Measurements from ENCODE around the gene PTMA.
"Not testable (repeated sequence)": the region's sequence is repeated elsewhere in the genome, so short reads cannot be mapped to it uniquely, and the experiment has no call there.

Gene PTMA, protein sequence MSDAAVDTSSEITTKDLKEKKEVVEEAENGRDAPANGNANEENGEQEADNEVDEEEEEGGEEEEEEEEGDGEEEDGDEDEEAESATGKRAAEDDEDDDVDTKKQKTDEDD

DNA sequence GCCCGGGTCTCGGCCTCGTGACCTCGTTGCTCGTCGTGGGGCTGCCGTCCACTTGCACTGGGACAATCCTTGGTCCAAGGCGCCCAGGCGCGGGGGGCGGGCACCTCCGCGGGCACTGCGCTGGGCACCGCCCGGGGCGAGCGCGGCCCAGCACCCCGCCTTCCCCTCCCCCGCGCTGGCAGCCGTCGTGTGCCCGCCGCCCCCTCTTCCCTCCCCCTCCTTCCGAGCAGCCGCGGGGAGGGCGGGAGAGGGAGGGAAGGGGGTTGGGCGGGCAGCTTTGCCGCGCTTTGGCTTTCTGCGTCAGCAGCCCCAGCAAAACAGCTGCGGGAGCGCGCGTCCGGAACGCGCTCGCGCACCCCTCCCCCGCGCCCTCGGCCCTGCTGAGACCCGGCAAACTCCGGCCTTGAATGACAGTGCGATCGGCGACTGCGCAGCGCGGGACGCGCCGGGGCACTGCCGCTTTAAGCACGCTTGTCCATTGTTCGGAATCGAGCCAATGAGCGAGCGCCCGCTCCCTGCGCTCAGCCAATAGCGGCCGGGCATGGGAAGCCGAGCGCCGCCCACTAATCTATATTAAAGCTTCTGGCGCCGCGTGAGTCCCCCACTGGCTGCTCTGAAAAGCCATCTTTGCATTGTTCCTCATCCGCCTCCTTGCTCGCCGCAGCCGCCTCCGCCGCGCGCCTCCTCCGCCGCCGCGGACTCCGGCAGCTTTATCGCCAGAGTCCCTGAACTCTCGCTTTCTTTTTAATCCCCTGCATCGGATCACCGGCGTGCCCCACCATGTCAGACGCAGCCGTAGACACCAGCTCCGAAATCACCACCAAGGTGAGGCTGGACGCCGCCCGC is at the start of gene PTMA:
Gene PTMA, plus strand, starts transcription at position 599 of the 846 bp plus-strand sequence. Its CDS starts 182 bp downstream, at position 781.
- DNase-seq (ENCODE audit: low read depth in 2 of 2): peak; percentile 98

DNA sequence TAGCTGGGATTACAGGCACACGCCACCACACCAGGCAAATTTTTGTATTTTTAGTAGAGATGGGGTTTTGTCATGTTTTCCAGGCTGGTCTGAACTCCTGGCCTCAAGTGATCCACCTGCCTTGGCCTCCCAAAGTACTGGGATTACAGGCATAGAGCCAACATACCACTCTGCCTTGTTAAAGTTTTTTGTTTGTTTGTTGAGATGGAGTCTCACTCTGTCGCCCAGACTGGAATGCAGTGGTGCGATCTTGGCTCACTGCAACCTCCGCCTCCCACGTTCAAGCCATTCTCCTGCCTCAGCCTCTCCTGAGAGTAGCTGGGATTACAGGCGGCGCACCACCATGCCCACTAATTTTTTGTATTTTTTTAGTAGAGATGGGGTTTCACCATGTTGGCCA is 48.3 kb upstream of the PTMA start:
- not testable (repeated sequence) for DNase-seq (ENCODE audit: low read depth in 2 of 2)

DNA sequence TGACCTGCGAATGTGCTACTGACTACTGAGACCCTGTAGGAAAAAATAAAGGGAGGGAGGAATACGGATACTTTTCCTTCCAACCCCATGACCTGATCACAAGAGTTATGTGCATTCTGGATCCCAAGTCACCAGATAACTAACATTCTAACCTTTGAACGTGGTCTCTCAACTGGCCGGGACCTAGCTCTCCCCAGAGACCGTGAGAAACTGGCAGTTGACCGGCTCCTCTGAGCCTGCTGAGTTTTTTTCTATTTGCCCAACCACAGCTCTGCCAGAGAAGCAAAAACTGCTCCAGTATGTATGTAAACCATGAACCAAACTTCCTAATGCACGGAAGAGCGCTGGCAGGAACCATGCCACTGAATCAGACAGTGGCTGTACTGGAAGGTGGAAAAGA is 47.5 kb upstream of the PTMA start:
- DNase-seq (ENCODE audit: low read depth in 2 of 2): no peak

DNA sequence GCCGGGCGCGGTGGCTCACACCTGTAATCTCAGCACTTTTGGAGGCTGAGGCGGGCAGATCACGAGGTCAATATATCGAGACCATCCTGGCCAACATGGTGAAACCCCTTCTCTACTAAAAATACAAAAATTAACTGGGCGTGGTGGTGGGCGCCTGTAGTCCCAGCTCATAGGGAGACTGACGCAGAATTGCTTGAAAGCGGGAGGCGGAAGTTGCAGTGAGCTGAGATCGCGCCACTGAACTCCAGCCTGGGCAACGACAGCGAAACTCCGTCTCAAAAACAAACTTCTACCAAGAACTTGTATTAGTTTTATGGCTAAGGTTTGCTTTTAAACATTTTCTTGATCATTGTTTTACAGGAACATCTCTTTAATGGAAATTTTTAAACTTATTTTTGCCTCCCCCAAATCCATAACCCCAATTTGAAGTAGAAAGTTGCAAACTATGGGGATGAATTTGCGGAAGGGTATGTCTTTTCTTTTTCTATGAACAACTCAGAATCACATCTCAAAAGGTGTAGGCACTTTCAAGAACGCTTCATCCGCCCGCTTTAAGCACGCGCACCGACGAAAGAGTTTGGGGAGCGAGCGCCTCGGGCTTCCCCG is 46.8 kb upstream of the PTMA start:
- DNase-seq (ENCODE audit: low read depth in 2 of 2): no peak

DNA sequence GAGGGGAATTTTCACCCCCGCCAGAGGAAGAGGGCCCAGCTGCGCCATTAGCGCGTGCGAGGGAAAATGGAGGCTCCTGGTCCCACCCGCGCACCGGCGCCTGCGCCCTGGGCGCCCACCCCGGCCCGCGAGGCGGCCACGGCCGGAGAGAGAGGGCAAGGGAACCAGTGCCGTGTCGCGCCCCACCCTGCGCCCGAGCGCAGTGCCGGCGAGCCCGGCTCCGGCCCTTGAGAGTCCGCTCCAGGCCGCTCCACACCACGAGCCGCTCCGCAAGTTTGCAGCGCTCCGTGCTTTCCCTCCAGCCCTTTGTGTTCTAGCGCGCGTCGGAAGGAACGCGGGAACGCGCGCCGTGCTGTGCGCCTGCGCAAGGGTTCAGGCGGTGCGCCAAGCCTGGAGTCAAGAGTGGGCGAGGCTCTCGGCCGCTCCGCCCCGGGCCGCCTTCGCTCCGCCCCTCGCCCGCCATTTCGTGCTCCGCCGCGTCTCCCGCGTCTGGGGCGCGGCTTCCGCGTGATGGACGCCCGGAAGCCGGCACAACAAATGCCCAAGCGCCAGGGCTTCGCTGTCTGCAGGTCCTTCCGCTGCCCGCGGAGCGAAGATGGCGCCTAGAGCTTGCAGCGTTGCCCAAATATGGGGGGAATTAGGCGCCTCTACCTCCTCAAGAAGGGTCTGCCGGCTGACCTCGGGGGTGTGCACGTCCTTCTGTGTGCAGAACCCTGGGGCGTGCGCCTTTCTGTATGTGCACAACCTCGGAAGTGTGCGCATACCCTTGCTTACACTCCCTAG is 46.1 kb upstream of the PTMA start:
- DNase-seq (ENCODE audit: low read depth in 2 of 2): peak; percentile 92 to 94

DNA sequence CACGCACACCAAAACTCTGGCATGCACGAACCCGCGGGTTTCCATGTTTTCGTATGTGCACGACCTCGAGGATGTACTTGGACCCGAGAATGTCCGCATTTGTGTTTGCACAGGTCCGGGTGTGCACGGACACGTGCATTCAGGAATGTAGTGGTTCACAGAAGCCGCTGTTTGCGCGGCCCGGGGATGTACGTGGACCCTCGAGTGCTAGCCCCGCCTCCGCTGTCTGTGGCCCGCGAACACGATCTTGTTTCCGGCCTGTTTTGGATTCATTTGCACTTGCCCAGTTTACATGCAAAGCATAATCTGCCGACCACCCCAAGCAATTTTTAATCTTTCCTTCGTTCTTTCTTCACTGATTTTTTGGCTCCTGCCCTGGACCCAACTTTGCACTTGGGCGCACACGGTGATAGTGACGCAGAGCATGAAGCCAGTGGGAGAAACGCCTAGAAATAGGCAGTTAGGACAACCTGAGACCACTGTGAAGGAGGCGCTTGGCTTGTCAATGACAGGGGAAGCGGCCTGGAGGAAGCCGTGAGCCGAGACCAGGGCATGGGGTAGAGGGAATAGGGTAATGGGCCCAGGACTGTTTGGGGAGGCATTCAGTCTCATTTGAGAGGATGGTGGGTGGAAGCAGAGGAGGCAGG is 45.4 kb upstream of the PTMA start:
- no peak for DNase-seq (ENCODE audit: low read depth in 2 of 2)

DNA sequence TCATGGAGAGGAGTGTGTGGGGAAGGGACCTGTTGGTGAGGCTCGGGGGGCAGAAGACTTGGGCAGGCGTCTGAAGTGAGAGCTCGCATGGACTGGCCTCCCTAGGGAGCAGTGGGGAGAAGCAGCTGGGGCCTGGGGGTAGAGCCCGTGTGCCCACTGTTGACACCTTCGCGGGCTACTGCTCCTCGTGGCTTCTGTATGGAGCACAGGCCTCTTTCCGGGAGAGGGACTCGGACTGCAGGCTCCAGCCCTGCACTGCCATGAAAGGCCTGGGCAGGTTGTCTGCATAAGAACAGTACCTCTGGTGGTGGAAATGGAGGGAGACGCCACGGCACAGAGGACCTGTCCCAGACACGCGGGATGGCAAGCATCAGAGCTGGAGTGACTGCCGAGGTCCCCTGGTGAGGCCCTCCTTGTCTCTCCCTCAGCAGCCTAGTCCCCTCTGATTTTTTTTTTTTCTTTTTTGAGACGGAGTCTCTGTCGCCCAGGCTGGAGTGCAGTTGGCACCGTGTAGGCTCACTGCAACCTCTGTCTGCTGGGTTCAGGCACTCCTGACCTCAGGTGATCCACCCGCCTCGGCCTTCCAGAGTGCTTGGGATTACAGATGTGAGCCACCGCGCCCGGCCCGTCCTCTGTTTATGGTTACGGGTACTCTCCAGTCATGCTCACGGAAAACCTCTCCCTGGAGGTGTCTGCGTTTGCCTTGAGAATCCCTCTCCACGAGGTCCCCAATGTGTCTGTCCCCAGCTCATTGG is 44.7 kb upstream of the PTMA start:
- DNase-seq (ENCODE audit: low read depth in 2 of 2): no peak

DNA sequence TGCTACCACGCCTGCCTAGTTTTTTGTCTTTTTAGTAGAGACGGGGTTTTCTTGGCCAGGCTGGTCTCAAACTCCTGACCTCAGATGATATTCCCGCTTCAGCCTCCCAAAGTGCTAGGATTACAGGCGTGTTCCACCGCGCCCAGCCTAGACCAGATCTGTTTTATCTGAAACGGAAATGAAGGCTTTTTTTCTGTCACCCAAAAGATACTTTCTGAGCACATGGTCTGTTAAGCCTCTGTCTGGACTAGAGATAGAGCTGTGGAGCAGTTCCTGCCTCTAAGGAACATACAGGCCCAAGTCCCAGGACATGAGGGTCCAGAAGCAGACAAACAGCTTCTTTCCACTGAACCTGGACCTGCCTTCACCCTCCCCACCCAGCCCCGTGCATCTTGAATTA is 43.6 kb upstream of the PTMA start:
- DNase-seq (ENCODE audit: low read depth in 2 of 2): no peak

DNA sequence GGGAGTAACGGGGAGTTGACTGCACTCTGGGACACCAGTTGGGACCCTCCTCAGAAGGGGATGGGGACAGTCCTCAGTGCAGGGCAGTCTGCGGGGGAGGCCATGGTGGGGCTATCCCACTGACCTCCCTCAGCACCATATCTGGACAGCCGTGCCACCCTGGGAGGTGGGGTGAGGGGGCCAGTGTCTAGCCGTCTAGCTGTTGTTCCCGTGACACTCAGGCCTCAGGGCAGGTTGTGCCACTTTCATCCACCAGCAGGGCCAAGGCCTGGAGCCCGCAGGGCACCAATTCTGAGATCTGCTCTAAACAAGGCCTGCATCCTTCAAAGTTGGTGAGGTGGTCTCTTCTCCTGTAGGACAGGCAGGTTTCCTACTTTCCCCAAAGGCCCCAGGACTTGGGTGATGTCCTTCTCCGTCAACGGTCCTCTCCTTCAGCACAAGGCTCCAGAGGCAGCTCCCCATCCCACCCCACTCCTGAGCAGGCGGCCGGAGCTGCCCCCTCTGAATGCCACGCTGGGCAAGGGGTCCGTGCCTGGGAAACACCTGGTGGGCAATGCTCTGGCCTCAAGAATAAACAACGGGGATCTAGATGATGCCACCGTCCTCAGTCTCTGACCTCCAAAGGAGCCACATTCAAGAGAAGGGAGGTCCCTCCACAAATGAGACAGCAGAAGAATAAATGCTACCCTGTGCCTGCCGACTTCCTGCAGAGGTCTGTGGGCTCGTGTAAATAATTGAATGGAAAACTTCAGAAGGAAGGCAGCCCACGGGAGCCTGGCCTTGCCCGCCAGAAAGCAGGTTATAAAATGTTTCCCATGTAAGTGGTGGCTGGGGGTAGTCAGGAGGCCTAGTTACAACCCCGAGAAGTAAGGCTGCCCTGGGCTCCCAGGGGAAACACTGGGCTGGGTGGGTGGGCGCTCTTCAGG is 42.8 kb upstream of the PTMA start:
- DNase-seq (ENCODE audit: low read depth in 2 of 2): no peak

DNA sequence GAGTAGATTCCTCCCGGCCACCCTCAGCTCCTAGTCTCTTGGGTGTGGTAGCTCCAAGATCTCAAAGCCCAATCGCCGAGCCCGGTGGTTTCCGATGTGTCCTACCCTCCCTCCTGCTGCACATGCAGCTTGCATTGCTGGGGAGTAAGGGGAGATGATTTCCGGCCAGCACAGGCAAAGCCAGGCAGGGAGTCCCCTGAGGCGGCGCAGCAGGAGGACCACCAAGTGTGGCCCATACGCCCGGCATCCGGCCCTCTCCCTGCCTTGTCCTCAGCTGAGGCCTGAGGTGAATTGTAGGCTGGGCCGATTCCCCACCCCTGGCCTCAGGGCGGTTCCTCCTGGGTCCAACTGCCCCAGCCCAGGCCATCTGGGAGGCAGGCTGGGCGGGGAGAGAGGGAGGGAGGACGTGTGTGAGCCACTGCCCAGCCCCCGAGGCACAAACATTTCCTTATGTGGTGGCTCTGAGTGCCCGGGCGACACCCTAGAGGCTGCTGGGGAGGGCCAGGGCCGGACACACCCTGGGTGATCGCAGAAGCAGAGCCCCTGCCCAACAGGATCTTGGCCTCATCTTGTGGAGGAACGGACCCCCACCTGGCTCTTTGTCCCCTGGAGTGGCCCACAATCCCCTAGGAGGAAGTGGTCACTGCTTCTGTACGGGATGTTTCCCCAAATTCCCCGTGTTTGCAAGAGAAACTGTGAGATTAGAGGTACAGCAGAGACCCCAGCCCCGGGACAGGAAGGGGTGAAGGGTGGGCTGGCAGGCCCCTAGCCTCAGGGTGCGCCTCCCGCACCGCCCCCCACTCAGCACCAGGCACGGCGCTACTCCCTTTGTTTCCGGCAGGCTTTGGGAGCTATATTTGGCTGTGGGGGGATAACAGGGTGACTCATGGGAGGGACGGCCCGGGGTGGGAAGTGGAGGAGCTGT is 41.9 kb upstream of the PTMA start:
- no peak for DNase-seq (ENCODE audit: low read depth in 2 of 2)

DNA sequence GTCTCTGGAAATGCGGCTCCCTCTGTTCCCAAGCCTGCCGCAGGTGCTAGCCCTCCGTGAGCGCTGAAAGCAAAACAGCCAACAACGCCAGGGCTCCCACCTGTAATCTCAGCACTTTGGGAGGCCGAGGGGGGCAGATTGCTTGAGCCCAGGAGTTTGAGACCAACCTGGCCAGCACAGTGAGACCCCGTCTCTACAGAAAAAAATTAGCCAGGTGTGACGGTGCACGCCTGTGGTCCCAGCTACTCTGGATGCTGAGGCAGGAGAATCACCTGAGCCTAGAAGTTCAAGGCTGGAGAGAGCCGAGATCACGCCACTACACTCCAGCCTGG is 41.3 kb upstream of the PTMA start:
- no peak for DNase-seq (ENCODE audit: low read depth in 2 of 2)

DNA sequence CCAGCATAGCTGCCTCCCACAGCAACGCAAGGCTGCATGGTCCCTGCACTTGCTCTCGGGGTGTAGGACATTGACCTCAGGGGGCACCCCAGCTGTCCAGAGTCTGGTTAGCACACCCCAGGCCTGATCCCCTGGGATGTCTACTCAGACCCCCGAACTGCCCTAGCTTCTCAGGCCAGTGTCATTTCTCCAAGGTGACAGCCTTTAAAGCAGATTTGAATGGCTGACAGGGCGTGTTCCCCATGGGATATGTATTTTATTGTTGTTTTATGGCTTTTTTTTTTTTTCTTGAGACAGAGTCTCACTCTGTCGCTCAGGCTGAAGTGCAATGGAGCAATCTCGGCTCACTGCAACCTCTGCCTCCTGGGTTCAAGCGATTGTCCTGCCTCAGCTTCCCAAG is 40.8 kb upstream of the PTMA start:
- DNase-seq (ENCODE audit: low read depth in 2 of 2): no peak

DNA sequence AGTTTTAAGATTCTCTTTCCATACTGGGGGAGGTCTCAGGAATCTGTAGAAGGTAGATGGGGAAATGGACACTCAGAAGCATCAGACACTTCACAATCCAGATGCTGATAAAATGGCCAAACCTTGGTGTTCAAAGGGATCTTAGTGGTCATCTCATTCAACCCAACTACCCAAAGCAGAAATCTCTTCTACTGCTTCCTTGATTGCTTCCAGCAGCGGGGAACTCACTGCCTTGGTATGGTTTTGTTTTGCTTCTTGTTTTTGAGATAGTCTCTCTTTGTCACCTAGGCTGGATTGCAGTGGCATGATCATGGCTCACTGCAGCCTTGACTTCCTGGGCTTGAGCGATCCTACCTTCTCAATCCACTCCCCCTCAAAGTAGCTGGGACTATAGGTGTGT is 39.3 kb upstream of the PTMA start:
- no peak for DNase-seq (ENCODE audit: low read depth in 2 of 2)

DNA sequence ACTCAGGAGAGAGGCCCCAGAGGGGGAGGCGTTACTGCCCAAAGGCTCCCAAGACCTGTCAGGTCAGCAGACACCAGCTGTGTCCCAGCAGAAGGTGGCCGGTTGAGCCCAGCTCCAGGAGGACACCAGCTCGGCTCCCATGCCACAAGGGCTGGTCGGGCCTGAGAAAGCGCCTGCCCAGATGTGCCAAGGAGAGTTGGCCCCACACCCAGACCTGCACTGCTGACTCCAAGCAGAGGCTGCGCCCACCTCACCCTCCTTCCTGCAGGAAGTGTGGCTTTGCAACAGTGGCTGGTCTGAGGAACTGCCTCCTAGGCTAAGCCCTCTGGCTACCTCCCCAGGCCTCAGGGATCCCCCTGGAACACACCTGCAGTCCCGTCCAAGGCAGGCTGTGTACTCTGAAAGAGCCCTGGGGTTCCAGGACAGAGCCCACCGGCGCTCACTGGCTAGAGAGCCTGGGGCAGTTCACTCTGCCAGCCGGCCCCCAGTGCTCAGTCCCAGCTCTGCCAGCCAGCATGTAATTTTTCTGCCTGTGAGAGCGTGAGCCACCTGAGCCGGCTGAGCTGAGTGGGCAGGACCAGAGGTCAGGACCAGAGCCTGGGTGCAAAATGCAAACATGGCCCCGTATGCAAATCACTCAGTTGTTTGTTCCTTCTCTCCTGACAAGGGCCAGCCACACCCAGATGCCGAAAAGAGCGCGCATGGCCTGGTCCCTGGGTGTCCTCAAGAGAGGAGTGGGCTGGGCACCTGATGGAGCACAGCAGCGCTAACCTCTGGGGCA is 36.9 kb upstream of the PTMA start:
- no peak for DNase-seq (ENCODE audit: low read depth in 2 of 2)

DNA sequence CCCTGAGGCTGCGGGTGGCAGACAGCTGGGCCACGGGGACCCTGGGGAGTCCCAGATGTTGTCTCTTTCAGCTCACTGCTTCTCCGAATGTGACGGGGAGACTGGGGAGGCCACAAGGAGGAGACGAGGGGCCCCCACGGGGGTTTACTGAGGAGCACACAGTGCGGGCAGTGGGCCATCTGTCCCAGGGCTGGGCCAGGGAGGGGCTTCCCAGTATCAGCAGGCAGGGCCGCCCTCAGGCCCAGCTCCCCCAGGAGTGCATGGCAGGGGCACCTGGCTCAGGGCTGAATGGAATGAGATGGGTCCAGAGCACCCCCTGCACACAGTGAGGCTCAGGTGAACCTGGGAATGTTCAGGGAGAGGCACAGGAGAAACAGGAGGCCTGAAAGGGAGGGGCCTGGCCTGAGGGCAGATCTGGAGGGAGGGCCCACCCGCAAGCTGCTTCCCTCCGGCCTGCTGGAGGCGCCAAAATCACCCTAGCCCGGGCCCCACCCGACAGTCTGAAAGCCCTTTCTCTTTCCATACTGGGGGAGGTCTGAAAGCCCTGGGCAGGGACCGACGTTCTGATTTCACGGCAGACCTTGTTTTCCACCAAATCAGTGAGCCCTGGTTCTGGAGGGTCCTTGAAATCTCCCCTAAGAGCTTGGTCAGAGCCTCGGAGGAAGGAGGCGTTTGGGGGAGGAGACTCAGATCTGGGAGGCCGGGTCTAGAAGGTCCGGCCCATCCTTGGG is 35.5 kb upstream of the PTMA start:
- no peak for DNase-seq (ENCODE audit: low read depth in 2 of 2)

DNA sequence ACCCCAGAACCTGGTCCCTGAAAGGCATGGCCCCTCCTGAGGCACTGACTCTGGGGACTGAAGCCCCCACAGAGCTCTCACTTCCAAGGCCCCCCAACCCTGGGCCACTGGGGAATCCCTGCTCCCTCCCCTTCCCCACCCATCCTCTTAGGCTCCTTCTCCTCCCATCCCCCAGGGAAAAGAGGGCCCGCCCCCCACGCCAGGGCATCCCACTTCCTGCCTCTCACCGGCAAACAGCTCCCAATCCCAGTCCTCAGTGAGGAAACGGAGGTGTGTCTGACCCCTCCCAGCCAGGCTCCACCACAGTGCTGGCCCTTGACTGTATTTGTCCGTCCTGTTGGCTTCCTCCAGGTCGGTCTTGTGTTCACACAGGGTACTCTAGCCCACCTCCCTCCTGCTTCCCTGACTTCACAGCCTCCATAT is 35.0 kb upstream of the PTMA start:
- no peak for DNase-seq (ENCODE audit: low read depth in 2 of 2)

DNA sequence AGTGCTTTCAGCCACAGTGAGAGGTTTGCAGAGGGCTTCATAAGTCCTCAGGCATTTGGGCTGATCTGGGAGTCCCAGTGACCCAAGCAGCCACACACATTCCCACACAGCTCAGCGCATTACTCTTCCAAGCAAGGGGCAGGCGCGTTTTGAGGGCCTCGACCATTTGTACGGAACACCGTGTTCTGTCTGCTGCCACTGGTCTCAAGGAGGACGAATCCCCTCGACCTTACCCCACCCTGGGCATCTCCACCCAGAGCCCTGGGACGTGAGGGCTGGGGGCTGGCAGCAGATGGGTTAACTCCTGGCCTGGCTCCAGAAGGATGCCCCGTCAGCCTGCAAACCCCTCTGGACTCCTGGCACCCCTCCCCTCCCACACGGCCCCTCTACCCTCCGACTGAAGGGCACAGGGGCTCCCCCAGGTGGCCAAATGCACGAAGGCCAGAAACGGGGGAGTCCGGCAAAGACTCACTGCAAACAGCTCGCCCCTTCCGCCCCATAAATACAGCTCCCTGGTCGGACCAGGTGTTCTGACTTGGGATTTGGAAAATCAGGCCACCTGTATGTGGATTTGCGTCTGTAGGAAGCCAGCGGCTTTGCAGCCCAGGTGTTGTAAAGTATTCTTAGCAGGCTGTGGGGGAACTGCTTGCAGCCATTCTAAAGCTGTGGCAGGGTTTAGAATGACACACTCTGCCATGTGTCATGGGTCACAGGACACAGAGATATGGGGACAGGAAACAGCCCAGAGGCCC is 33.6 kb upstream of the PTMA start:
- DNase-seq (ENCODE audit: low read depth in 2 of 2): peak; percentile 54 to 65

All from stimulated activated CD8-positive, alpha-beta memory T cell treated with anti-CD3 and anti-CD28 coated beads, Interleukin-2, amount 100 ng/mL, for 48 hours (primary cell).